B cell (primary cell): ENCODE data around the gene NR4A2.
A peak's percentile ranks its signal among the peaks of the same experiment; 100 is the strongest.

Source experiments
- CTCF ChIP-seq: fragments of 200-600 bp; IDR thresholded peaks from one replicate; pipeline ENCODE4 v1.8.0; 2022; ENCODE audit warnings: antibody characterized with exemption, mild to moderate bottlenecking
- EZH2 ChIP-seq: IDR thresholded peaks from 2 replicates; pipeline ENCODE4 v1.6.1; 2012; ENCODE audit warnings: borderline replicate concordance, low read depth, mild to moderate bottlenecking, moderate library complexity, low read length; ENCODE audit not compliant: insufficient read depth, poor library complexity, severe bottlenecking

GRCh38 chr2:156321243-156321904 lies 11.1 kb downstream of the NR4A2 start:
- no peak for TF ChIP-seq CTCF
- TF ChIP-seq EZH2: peak; percentile 83
